Measurements from ENCODE around the gene SNAP23.
"Not testable (repeated sequence)": the region's sequence is repeated elsewhere in the genome, so short reads cannot be mapped to it uniquely, and the experiment has no call there.

The SNAP23 gene

DNA sequence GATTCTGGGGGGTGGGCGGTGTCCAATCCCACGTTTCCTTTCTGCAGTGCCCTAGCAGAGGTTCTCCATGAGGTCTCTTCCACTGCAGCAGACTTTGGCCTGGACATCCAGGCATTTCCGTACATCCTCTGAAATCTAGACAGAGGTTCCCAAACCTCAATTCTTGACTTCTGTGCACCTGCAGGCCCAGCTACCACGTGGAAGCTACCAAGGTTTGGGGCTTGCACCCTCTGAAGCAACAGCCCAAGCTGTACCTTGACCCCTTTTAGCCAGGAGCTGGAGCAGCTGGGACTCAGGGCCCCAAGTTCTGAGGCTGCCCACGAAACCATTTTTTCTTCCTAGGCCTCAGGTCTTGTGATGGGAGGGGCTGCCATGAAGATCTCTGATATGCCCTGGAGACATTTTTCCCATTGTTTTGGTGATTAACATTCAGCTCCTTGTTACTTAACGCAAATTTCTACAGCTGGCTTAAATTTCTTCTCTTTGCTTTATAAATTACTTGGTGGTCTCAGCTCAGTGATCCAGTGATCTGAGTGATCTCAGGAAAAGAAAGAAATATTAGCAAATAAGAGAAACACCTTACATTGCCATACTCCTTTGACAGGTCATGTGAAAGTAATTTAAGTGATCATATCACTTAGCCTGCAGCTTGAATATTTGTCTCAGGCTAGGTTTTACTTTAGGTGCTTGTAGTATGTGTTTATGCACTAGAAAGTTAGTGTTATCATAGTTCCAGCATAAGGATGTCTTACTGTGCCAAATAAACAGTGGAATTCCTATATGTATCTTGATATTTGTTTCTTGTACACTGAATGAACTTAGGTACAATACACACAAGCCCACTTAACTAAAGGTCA is 3.0 kb downstream of the SNAP23 start:
- DNase-seq (ENCODE audit: low read depth in 3 of 3), result no peak

DNA sequence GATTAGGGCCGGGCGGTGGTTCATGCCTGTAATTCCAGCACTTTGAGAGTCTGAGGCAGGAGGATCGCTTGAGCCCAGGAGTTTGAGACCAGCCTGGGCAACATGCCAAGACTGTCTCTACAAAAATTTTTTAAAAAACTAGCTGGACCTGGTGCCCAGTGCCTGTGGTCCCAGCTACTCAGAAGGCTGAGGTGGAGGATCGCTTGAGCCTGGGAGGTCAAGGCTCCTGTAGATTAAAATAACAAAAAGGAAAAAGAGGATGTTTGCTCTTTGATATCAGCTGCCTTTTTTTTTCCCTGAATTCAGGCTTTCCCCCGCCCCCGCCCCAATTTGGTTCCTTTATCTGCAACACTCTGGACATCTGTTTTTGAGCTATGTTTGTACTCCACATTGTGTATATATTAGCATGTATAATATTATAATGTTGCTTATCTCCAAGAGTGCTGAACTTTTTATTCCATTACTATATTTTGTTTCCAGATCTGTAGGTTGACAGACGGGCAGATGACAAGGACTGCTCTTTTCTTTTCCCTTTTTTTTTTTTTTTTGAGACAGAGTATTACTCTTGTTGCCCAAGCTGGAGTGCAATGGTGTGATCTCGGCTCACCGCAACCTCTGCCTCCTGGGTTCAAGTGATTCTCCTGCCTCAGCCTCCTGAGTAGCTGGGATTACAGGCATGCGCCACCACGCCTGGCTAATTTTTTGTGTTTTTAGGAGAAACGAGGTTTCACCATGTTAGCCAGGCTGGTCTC is 4.6 kb downstream of the SNAP23 start:
- no peak for DNase-seq (ENCODE audit: low read depth in 3 of 3)

DNA sequence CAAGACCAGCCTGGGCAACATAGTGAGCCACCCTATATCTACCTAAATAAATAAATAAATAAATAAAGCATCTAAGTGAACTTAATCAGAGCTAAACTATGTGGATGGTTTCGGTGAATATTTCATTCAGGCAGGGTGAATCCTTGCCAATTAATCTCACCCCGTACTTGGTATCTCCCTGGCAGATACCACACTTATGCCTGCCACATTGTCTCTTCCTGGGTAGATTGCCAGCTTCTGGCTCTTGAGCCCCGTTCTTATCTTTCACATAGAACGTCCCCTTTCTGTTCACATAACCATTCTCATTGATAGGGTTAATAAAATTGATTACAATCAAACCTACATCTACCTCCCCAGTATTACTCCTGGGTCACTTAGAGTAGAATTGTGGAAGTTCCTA is 7.0 kb downstream of the SNAP23 start:
- DNase-seq (ENCODE audit: low read depth in 3 of 3), result no peak

DNA sequence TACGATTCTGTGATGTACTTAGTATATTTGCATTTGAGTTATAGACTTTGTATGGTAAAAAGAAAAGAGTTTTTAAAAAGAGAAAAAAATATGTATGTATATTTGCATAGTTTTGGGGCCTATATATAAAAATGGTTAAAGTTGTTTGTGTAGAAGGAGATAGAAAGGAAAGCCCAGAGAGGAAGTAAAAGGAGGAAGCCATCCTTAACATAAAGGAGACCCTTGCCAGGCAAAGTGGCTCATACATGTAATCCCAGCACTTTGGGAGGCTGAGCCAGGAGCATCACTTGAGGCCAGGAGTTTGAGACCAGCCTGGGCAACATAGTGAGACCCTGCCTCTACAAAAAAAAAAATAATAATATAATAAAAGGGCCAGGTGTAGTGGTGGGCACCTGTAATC is 8.4 kb downstream of the SNAP23 start:
- no peak for DNase-seq (ENCODE audit: low read depth in 3 of 3)

DNA sequence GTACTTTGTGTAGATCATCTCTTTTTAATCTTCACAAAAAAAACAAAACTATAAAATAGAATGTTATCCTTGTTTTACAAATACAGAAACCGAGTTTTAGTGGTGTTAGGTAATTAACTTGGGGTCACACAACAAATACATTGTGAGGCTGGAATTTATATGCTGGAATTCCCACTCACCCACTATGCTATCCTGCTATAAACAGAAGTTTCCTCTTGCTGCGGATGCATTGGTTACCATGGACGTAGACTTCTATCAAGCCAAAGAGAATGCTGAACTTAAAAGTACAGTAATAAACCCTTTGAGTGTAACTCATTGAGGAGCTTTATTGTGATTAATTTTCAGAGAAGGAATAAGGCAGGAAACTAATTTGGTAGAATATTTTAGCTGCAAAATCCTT is 9.2 kb downstream of the SNAP23 start:
- DNase-seq (ENCODE audit: low read depth in 3 of 3), result no peak

DNA sequence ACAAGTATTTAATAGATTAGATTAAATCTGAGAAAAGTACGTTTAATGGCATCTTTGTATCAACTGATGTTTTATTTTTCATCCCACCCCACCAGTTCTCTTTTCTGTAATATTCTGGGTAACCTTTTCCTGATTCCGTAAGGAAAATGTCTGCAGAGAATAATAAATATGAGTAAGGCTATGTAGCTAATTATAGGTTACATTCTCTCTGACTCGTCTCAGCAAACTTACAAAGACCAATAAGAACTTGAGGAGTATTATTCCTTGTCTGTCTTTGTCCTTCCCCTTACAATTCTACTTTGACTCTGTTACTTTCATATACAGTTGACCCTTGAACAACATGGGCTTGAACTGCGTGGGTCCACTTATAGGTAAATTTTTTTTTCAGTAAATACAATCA is 12.1 kb downstream of the SNAP23 start:
- DNase-seq (ENCODE audit: low read depth in 3 of 3), result no peak

DNA sequence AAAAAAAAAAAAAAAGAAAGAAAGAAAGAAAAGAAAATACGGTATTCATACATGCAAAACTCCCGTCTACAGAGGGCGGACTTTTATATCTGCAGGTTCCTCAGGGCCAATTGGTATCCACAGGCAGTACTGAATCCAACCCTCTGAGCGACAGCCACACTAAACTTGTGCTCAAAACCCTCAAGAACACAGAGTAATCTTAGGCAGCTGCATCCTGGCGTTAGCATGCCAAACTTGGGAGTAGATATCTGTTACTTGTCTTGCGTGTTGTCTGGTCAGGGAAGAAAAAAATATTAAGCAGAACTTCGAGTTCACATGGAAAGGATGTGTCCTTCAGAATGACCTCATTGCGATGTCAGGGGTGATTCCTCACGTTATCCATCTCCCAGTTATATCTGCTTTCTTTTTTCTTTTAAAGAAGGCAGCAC is 12.8 kb downstream of the SNAP23 start:
- no peak for DNase-seq (ENCODE audit: low read depth in 3 of 3)

DNA sequence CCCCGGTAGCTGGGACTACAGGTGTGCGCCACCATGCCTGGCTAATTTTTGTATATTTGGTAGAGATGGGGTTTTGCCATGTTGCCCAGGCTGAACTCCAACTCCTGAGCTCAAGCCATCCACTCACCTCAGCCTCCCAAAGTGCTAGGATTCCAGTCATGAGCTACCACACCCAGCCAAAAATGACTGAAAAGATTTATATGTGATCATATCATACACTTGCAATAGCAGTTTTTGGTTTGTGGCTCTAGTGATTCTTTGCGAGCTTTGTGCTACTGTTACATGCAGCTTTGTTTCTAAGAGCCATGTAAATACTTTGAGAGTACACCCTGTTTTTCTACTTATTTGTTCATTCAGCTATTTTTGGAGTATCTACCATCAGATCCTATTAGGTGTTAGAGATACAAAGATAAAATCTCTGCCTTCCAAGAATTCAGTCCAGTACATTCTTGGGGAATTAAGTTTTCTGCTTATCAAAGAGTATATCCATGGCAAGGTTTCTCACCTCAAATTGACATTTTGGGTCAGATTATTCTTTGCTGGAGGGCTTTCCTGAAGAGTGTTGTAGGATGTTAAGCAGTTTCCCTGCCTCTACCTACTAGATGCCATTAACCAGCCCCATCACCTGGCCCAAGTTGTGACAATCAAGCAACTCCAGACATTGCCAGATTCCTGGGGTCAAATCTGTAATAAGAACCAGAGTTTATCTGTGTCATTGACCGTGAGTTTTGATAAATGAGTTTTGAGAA is 15.0 kb downstream of the SNAP23 start:
- DNase-seq (ENCODE audit: low read depth in 3 of 3), result no peak

DNA sequence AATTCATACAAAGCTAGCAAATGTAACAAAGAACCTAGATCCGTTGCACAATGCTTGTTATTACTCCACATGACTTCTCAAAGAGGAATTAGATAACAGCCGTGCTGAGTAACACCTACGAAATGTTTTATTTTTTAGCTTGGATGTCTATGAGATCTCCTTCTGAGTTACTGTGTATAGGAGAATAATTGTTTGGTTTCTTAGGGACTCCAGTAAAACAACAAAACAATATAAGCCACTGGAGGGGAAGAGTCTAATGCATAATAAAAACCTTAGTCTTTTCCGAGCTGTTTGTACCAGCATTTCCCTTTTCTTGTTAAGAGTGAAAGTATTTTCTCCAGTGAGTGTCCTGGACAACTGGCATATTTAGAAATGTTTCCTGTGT is 15.6 kb downstream of the SNAP23 start:
- no peak for DNase-seq (ENCODE audit: low read depth in 3 of 3)

DNA sequence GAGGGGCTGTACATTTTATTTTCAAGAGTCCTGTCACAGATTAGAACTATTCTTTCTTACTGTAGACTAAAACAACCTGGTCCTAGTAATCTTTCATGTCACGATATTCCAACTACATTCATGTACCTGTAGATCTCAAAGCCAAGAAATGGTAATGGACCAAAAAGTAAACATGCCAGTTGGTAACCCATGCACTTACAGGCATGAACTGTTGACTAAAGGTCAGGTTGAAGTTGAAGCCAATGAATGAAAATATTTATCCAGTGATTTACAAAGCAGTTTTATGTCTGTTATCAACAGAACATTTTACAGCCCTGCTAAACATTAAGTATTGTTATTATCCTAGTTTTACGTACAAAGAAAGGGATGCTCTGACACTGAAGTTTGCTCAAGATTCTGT is 27.9 kb downstream of the SNAP23 start:
- no peak for DNase-seq (ENCODE audit: low read depth in 3 of 3)

DNA sequence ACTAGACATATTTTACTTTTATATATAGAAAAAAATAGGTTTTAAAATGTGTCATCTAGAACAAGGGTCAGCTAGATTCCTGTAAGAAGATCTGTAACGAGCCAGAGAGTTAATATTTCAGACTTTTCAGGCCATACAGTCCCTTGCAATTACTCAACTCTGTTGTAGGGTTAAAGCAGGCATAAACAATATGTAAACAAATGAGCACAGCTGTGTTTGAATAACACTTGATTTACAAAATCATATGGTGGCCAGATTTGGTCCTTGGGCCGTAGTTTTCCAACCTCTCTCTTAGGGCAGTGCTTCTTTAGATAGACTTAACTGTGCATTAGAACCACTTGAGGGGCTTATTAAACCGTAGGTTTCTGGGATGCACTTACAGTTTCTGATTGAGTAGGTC is 33.5 kb downstream of the SNAP23 start:
- DNase-seq (ENCODE audit: low read depth in 3 of 3), result no peak

DNA sequence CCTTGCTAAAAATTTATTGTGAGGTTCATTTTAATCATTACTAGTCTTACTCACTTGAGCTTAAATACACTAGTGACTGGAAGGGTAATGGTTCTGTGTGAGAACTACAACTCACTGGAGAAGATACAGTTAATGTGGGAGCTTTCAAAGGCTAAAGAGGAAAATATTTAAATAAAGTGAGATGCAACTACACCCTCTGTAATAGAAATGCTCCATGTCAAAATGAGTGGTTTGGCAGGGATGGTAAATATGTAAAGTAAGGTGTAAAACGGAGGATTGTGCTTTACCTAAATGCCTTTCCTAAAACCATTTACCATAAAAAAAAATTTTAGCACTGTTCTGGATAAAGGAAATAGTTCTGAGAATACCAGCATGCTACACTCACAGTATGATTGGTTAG is 37.8 kb downstream of the SNAP23 start:
- no peak for DNase-seq (ENCODE audit: low read depth in 3 of 3)

DNA sequence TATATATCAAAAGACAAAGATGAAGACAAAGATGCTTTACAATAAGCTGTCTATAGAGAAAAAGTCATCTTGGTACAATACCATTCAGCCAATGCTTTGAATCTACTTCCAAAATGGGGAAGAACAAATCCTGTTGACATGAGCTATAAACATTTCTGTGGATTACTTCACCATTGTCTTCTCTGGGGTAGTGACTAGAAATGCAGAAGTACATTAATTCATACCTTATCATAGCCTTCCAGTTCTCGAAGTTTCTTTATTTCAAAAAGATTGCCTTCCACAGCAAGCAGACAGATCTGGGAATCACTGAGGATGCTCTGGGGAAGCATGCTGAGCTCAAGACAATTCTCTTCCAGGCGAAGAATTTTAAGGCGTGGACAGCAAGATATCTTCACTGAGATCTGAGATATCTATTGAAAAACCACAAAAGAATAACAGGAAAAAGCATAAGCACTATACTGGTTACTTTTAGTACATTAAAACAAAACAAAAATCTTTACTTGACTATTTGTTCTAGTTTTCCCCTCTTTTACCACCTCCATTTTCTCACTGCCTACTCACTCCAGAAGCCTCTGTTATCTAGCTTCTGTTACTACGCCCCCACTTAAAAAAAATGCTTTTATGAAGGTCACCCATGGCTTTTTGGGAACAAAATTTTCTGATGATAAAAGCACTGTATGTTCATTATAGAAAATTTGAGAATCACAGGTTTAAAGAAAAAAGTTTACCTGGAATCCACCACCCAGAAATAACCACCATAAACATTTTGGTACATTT is 49.6 kb downstream of the SNAP23 start:
- no peak for DNase-seq (ENCODE audit: low read depth in 3 of 3)

DNA sequence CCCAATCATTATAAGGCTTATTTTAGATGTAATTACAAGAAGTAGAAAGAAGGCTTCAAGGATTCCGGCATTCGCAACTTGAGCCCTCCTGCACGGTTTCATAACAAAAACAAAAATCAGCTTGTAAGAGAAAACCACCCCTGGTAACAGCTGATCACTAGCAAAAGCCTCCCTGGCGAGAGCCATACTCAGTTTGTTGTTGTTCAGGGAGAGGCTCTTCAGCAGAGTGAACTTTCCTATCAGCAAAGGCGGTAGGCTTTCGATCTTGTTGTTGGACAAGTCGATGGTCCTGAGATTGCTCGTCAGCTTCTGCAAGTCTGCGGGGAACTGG is 52.4 kb downstream of the SNAP23 start:
- DNase-seq (ENCODE audit: low read depth in 3 of 3), result no peak

DNA sequence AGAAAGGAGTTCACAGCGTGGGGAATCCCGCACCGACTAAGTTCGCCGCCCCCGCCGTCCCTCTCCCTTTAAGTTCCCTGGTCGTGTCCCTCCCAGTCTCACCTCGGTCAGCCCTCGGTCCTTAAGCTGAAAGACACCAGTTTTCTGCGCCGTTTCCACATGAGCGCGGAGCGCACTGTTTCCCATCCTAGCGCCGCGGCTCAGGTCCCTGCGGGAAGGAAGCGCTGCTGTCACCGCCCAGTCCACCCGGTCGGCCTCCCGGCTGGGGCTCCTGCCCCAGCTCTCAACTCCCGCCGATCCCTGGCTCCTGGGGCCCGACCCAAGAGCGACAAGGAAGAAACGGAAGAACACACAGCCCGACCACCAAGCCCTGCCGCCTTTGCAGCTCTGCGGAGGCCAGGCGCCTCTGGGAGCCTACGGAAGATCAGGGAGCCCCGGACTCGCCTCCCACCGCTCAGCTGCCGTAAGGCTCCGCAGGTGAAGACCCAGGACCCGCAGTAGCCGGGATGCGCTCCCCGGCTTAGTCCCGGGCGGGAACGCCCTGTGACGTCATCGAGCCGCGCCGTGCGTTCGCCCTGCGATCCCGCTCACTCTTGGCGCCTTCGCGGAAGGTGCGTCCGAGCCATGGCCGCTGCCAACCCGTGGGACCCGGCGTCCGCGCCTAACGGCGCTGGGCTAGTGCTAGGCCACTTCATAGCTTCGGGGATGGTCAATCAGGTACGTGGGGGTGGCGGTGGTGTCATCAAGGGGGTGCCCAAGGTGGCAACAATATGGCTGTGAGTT is 53.0 kb downstream of the SNAP23 start, which contains the start of the genes HAUS2 and LRRC57:
Gene HAUS2, plus strand, starts transcription at position 590 of the 783 bp plus-strand sequence. Its CDS starts 35 bp downstream, at position 625.
Gene LRRC57, minus strand, starts transcription at position 545 of the 783 bp plus-strand sequence. Its CDS starts 359 bp downstream, at position 186.
- peak; percentile 72 to 82 (median 79) for DNase-seq (ENCODE audit: low read depth in 3 of 3)

DNA sequence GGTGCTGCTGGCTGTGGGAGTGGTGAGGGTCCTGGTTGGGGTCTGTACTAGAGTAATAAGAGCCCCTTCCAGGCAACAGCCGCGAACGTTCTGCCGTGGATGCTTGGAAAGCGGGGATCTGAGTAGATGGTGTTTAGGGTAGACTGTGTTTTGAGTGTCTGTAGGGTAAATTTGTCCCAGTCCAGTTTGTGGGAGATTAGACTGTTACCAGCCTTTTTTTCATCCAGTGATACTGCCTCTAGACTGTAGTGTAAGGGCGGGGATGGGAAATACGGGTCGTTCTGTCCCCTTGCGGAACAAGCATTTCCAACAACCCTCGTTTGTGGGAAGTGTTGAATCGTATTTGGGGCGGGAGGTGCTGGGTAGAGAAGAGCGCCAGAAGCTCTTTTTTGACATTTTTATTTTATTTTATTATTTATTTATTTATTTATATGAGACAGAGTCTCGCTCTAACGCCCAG is 53.6 kb downstream of the SNAP23 start:
- no peak for DNase-seq (ENCODE audit: low read depth in 3 of 3)

DNA sequence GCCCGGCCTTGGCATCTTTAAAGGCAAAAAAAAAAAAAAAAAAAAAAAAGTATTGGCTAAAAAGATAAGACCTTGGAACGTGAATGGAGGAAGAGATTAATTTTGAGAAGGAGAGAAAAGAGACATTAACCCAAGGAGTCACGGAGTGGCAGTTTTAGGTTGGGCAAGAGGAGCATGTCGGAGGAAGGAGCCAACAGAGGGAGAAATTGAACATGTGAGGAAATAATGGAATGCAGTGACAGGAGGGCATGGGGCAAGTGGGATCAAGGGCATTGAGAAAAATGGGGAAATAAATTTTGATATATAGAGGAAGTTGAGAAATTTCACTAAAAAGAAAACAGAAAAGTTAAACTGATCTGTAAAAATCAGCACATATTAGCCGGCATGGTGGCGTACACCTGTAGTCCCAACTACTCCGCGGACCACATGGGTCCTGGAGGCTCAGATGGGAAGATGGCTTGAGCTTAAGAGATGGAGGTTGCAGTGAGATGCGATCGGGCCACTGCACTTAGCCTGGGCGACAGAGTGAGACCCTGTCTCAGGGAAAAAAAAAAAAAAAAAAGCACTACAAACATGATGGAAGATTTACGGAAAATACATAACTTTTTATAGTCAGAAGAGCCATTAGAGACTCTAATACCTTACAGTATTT is 54.4 kb downstream of the SNAP23 start:
- no peak for DNase-seq (ENCODE audit: low read depth in 3 of 3)

DNA sequence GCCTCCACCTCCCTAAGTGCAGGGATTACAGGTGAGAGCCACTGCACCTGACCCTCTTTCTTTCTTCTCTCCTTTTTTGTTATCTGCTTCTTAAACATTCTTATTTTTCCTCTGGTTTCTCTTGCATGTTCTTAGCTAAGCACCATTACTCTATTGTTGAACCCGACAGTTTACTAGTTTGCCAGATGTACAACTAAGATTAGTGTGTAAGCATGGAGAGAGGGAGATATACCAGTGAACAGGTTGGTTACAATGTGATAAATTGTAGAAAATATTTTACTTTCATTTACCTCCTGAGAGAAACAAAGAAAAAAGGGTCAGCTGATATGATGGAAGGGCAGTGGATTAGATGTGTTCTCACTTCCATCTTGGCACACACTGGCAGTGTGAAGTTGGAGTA is 58.1 kb downstream of the SNAP23 start:
- DNase-seq (ENCODE audit: low read depth in 3 of 3), result no peak

DNA sequence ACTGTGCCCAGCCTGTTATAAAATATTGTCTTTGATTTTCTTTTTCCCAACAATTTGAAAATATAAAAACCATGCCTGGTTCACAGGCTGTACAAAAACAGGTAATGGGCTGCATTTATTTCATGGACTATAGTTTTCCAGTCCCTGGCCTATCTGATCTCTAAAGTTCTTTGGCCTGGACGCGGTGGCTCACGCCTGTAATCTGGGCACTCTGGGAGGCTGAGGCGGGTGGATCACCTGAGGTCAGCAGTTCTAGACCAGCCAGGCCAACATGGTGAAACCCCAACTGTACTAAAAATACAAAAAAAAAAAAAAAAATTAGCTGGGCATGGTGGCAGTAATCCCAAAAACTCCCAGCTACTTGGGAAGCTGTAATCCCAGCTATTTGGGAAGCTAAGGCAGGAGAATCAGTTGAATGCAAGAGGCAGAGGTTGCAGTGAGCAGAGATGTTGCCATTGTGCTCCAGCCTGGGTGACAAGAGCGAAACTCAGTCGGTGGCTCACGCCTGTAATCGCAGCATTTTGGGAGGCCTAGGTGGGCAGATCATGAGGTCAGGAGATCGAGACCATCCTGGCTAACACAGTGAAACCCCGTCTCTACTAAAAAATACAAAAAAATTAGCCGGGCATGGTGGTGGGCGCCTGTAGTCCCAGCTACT is 61.2 kb downstream of the SNAP23 start:
- DNase-seq (ENCODE audit: low read depth in 3 of 3), result not testable (repeated sequence)

DNA sequence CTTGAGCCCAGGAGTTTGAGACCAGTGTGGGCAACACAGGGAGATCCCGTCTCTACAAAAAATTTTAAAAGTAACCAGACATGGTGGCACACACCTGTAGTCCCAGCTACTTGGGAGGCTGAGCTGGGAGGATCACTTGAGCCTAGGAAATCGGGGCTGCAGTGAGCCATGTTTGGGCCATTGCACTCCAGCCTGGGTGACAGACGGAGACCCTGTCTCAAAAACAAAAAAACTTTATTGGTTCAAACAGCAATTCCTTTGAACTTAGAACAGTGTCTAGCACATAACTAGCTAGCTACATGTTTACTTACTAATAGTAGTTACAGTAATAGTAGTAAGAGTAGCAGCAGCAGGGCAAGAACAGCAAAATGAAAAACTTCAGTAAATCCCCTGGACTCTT is 63.3 kb downstream of the SNAP23 start:
- no peak for DNase-seq (ENCODE audit: low read depth in 3 of 3)

Data from stimulated activated CD4-positive, alpha-beta T cell treated with anti-CD3 and anti-CD28 coated beads, TNF-alpha, amount 100 ng/mL, for 4 hours (primary cell).